Gastrocnemius medialis (tissue), 4 donors: ENCODE measurements around the gene ITPKB. TPM values are rescaled to one million over a fixed set of nuclear protein-coding genes. Genes with fewer than 3 reads are reported as not detected.

Source experiments
- ATAC-seq, 2 donors: fragments of 150-250 bp; one replicate each; pipeline ENCODE4 v1.9.1; 2016
- DNase-seq, 2 donors: peaks; one replicate each; pipeline ENCODE4 v3.0.0-alpha.2; 2019
- H3K27ac ChIP-seq, 4 donors: fragments of 200-600 bp; sonication (generic); 1 replicate in 1 of 4; 2 replicates in 3 of 4; pipeline ENCODE4 v1.5.1; 2016 to 2018; ENCODE audit warnings: mild to moderate bottlenecking in 2 of 4, moderate library complexity in 1 of 4
- H3K27me3 ChIP-seq, 3 donors: fragments of 200-600 bp; sonication (generic) in 2 of 3; 1 replicate in 1 of 3; 2 replicates in 2 of 3; pipeline versions ENCODE4 v1.5.1 to v1.6.0; 2016 to 2019; ENCODE audit warnings: mild to moderate bottlenecking in 1 of 3, moderate library complexity in 1 of 3
- H3K36me3 ChIP-seq, 2 donors: fragments of 200-600 bp; sonication (generic) in 1 of 2; one replicate each; pipeline ENCODE4 v1.5.1; 2017 to 2018
- H3K4me1 ChIP-seq, 2 donors: fragments of 200-600 bp; sonication (generic) in 1 of 2; one replicate each; pipeline ENCODE4 v1.5.1; 2016 to 2017; ENCODE audit warnings: mild to moderate bottlenecking in 2 of 2
- H3K4me3 ChIP-seq, 4 donors: fragments of 200-600 bp; sonication (generic) in 3 of 4; 1 replicate in 1 of 4; 2 replicates in 3 of 4; pipeline ENCODE4 v1.5.1; 2016 to 2019; ENCODE audit warnings: mild to moderate bottlenecking in 2 of 4
- H3K9me3 ChIP-seq, 3 donors: fragments of 200-600 bp; sonication (generic) in 2 of 3; 1 replicate in 1 of 3; 2 replicates in 2 of 3; pipeline ENCODE4 v1.5.1; 2016 to 2019
- POLR2A ChIP-seq, 2 donors: fragments of 450-650 bp; IDR thresholded peaks; one replicate each; pipeline ENCODE4 v1.6.1; 2017; ENCODE audit warnings: antibody characterized with exemption in 2 of 2, mild to moderate bottlenecking in 2 of 2, moderate library complexity in 2 of 2
- in situ Hi-C, 4 donors: fragments of 200-750 bp; cut with MboI; loops; one replicate each; pipeline versions ENCODE4 v1.15.0 to v1.8.0; 2017; ENCODE audit warnings: low sequenced_read_pairs in 4 of 4
- intact Hi-C: fragments of 100-400 bp; cut with DNase I; formaldehyde crosslinking; loops from one replicate; pipeline ENCODE4 v1.15.1; 2023; ENCODE audit warnings: low total_unique reads
- total RNA-seq, 4 donors: library from RNA; depleted of rRNA; stranded (reverse); fragments of >200 nt; gene quantifications; one replicate each; pipeline versions ENCODE4 v1.1.0 to v1.2.3, GENCODE V29; 2016
- TF ChIP-seq, protein P1 (sequence below), 5 experiments: fragments of 450-650 bp in 3 of 5; fragments of 200-600 bp in 2 of 5; sonication (generic) in 2 of 5; IDR thresholded peaks in 4 of 5; conservative IDR thresholded peaks in 1 of 5; 1 replicate in 4 of 5; 2 replicates in 1 of 5; pipeline ENCODE4 v1.5.1; 2016 to 2019; ENCODE audit warnings: antibody characterized with exemption in 5 of 5, mild to moderate bottlenecking in 3 of 5, moderate library complexity in 3 of 5

Gene ITPKB
- total RNA-seq, 4 donors from 2014 or later = 7.1 to 13.9 (median 7.8) TPM

DNA sequence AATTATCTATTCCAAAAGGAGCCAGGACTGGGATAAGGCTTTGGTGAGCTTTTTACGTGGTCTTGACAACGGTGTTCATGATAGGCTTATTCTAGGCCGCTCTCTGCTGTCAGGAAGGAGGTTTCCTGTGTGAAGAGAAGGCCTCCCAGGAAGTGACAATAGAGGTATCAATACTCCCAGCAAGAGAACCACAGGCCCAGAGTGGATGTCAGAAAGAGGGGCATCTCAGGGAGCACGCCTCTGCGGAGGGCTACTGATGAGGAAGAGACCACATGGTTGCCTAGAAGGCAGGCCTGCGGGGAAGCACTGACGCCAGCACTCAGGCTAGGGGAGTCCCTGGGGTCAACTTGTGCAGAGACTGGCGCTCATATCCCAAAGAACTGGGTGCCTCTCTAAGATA, 60.4 kb downstream of the ITPKB start:
- intact Hi-C loops (no loop called here), in situ Hi-C loops (no loop called here)
- DNase-seq (no peak), ATAC-seq (no peak)
- H3K36me3 ChIP-seq = no peaks in the 10 kb centered on the region
- peaks cover 66 to 88% of the 10 kb centered on the region in 2 donors for H3K4me1 ChIP-seq
- H3K9me3 ChIP-seq = no peaks in the 10 kb centered on the region
- H3K27ac ChIP-seq = peak overlapping the region; percentile 89 to 96 (median 94)
- H3K27me3 ChIP-seq = no peaks in the 10 kb centered on the region
- no peak overlapping the region for H3K4me3 ChIP-seq
- TF ChIP-seq, protein P1, sequence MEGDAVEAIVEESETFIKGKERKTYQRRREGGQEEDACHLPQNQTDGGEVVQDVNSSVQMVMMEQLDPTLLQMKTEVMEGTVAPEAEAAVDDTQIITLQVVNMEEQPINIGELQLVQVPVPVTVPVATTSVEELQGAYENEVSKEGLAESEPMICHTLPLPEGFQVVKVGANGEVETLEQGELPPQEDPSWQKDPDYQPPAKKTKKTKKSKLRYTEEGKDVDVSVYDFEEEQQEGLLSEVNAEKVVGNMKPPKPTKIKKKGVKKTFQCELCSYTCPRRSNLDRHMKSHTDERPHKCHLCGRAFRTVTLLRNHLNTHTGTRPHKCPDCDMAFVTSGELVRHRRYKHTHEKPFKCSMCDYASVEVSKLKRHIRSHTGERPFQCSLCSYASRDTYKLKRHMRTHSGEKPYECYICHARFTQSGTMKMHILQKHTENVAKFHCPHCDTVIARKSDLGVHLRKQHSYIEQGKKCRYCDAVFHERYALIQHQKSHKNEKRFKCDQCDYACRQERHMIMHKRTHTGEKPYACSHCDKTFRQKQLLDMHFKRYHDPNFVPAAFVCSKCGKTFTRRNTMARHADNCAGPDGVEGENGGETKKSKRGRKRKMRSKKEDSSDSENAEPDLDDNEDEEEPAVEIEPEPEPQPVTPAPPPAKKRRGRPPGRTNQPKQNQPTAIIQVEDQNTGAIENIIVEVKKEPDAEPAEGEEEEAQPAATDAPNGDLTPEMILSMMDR (IDR thresholded peaks at IDR 0.05 in 4 of 5, conservative IDR thresholded peaks at IDR 0.05 in 1 of 5) = no peak
- TF ChIP-seq POLR2A (IDR thresholded peaks at IDR 0.05) = no peak

DNA sequence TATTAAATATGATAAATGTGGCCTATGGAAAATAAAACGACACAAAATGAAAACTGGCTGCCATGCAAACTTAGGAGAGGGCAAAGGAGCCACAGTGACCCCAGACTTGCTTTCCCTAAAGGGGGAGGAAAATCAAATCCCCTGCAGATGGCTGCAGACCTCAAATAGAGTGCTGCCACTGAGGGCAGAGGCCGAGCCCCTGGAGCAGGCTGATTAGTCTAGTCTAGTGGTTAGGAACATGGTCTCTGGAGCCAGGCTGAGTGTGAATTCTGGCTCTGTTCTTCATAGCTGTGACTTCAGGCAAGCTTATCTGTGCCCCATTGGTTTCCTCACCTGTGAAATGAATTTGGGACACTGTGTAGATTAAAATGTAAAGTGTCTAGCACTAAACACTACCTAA, 60.8 kb downstream of the ITPKB start:
- no peaks in the 10 kb centered on the region for H3K27me3 ChIP-seq
- in situ Hi-C loops (no loop called here), intact Hi-C loops (no loop called here)
- no peak for ATAC-seq
- peak overlapping the region; percentile 89 to 96 (median 94) for H3K27ac ChIP-seq
- H3K9me3 ChIP-seq = no peaks in the 10 kb centered on the region
- no peak overlapping the region for H3K4me3 ChIP-seq
- H3K4me1 ChIP-seq = peaks cover 66 to 88% of the 10 kb centered on the region in 2 donors
- DNase-seq = no peak
- no peak for TF ChIP-seq POLR2A (IDR thresholded peaks at IDR 0.05)
- TF ChIP-seq, protein P1 (IDR thresholded peaks at IDR 0.05 in 4 of 5, conservative IDR thresholded peaks at IDR 0.05 in 1 of 5) = no peak
- H3K36me3 ChIP-seq = no peaks in the 10 kb centered on the region

DNA sequence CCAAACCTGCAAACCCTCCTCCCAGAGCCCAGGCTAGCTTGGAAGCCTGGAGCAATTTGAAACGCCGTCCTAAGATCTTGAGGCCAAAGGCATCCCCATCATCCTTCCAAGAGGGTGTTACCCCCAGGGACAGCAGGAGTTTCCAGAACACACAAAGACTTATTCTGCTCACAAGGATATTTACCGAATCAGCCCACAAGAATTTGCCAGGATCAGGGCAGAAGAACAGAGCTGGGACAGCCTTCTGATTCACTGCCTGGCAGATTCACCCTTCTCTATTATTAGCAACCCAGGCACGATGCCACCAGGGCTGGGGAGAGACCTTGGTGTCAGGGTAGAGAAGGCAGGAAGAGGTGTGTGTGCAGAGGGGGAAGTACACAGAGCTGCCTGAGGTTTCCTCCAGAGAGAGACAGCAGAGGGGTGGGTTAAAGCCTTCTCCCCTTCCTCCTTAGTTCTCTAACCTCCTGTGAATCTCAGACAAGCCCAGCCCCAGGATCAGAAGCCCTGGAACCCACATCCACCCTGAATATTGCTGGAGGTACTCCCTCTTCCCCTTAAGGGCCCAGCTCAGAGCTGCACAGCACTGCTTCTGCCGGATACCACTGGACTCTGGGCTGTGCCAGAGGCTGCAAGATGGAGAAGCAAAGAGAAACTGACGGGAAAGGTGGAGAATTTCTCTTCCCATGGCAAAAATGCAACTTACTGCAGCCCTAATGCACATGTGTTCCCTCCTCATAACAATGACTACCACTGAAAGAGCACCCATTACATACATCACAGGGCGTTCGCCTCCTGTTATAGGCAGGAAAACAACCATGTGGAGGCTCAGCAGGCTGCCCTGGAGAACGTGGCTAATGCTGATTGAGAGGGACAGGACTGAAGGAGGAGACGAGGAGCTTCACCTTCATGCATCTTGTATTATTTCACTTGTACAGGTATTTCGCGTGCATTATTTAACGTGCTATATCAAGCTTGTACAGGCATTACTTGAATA, 61.8 kb downstream of the ITPKB start:
- Histone ChIP-seq H3K36me3 (no peaks in the 10 kb centered on the region), H3K4me1 (peaks cover 66 to 88% of the 10 kb centered on the region in 2 donors), H3K9me3 (no peaks in the 10 kb centered on the region), H3K4me3 (peak overlapping the region in 2 of 4 donors; percentile 2 to 10), H3K27me3 (no peaks in the 10 kb centered on the region), H3K27ac (peak overlapping the region; percentile 89 to 96 (median 94))
- intact Hi-C loops = loop anchor here (2.0 kb wide), 1 partner anchor 25 kb away; no protein-coding TSS in a partner anchor
- ATAC-seq (peak; percentile 87 to 91), DNase-seq (peak; percentile 92 to 95)
- TF ChIP-seq POLR2A (IDR thresholded peaks at IDR 0.05) = peak; percentile 48 to 56
- TF ChIP-seq, protein P1 (IDR thresholded peaks at IDR 0.05 in 4 of 5, conservative IDR thresholded peaks at IDR 0.05 in 1 of 5) = no peak
- in situ Hi-C loops = no loop called here

DNA sequence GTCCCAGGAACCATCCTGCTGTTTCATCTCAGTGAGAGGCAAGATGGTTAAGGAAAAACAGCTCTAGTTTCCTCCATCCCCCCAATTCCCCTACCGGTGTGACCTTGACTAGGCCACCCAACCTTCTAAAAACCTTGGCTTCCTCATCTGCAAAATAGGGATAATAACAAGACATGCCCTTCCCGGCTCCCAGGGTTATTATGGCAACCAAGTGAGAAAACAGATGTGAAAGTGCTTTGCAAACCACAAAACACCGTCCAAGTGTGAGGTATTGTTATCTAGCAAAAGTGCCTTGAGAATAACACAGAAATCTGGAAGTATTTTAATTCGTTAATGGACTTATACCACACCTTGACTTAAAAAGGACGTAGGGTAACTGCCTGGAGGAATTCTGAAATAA, 62.7 kb downstream of the ITPKB start:
- Histone ChIP-seq H3K27me3 (no peaks in the 10 kb centered on the region), H3K9me3 (no peaks in the 10 kb centered on the region), H3K27ac (peak overlapping the region; percentile 89 to 96 (median 94)), H3K36me3 (no peaks in the 10 kb centered on the region), H3K4me3 (no peak overlapping the region), H3K4me1 (peaks cover 56 to 78% of the 10 kb centered on the region in 2 donors)
- ATAC-seq (no peak), DNase-seq (no peak)
- intact Hi-C loops = loop anchor here (2.0 kb wide), 1 partner anchor 26 kb away; no protein-coding TSS in a partner anchor
- in situ Hi-C loops = no loop called here
- TF ChIP-seq, protein P1 (IDR thresholded peaks at IDR 0.05 in 4 of 5, conservative IDR thresholded peaks at IDR 0.05 in 1 of 5) = no peak
- TF ChIP-seq POLR2A (IDR thresholded peaks at IDR 0.05) = no peak
